Measurements from ENCODE around the gene ATP5IF1.

ATP5IF1 gene

DNA sequence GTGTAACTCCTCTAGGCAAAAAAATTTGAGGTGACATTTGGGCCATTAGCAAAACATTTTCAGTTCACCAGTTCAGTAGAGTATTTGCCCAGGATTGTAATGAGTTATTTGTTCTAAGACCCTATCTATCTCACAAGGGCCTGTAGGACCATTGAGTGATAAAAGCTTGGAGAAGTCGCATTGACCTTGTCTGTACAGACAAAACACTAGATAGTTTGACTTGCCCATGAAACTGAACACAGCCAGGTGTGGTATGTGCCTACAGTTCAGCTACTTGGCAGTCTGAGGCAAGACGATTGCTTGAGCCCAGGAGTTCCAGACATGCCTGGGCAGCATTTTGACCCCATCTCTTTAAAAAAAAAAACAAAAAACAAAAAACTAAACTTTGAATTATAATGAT, 3.1 kb downstream of the ATP5IF1 start:
- DNase-seq: no peak

GRCh38 chr1:28240024-28240423, 4.1 kb downstream of the ATP5IF1 start:
- no peak for DNase-seq

- DNase-seq: no peak
Measured at GRCh38 chr1:28241638-28242241, 5.8 kb downstream of the ATP5IF1 start.

- no peak for DNase-seq
Measured at GRCh38 chr1:28243685-28244311, 7.9 kb downstream of the ATP5IF1 start.

DNA sequence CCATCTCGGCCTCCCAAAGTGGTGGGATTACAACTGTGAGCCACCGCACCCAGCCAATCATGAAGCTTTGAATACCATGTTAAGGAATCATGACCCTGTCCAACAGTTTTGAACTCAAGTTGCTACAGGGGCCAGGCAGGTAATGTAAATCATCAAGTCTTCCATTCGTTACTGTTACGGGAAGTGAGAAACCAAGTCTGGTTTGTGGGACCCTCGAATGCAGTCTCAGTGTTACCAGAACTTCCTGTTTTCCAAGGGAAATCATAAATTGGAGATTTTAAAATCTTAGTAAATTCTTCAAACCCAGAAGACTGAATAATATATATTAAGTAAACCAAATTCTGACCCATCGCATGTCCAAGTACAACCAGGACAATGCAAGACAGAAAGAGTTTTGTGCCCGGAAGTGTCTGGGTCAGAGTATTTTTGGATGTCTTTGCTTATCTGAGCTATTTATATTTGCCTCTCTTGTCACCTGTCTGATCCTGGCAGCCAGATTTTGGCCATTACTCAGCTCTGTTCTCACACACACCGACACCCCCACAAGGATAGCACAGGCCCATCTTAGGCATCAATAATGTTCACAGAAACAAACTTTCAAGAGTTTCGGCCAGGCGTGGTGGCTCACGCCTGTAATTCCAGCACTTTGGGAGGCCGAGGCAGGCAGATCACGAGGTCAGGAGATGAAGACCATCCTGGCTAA, 8.8 kb downstream of the ATP5IF1 start:
- DNase-seq: no peak

DNA sequence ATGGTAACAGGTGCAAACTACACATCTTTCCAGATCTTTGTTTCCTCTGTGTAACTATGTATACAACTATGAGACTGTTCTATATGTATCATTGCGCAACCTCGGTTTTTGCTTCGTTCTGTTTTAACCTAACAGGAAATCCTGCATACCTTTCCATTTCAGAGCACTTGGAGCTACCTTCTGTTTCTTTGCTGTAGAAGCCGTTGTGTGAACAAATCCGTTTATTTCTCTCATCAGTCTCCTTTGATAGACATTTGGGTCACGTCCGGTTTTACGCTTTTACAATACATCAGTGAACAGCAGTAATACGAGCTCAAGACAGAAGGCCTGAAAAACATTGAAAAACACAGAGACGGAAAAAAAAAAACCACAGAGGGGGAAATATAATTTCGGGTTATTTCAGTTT, 10.5 kb downstream of the ATP5IF1 start:
- DNase-seq: peak; percentile 71

- DNase-seq: no peak
Measured at GRCh38 chr1:28247612-28248272, 11.8 kb downstream of the ATP5IF1 start.

GRCh38 chr1:28248273-28249012, 12.5 kb downstream of the ATP5IF1 start:
- DNase-seq: peak; percentile 89

DNA sequence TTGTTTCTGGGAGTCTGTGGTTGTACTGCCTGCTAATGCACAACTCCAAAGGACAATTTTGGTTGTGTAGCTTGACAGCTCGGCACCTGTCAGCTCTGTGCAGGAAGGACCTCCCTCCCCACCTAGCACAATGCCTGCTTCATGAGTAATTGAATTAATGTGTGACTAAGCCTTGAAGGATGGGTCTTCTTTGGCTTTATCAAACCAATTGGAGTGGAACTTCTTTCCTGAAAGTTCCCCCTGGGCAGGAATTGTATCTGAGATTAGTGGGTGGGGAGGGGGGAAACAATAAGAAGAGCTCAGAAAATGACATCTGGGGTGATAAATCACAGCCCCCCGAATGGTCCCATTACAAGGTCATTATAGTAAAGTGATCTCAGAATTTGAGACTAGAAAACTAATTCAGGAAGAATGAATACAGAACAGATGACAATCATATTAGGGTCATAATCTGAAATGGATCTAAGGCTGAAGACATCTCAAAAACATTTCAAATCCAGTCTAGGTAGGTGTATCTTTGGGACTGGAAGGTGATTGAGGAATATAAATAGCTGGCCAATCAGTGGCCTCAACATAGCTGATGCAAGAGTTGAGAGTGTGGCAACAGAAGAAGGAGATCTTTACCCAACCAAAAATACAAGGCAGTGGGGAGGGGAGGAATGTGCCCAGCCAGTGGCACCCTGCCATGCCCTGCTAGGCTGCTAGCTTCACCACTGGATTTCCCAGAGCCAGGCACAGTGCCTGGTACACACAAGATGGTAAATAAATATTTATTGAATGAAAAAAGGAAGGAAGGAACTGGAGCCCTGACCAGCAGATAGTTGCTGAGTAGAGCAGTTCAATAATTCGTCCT, 13.3 kb downstream of the ATP5IF1 start:
- DNase-seq: peak; percentile 80

- DNase-seq: no peak
Measured at GRCh38 chr1:28249866-28250295, 14.0 kb downstream of the ATP5IF1 start.

DNA sequence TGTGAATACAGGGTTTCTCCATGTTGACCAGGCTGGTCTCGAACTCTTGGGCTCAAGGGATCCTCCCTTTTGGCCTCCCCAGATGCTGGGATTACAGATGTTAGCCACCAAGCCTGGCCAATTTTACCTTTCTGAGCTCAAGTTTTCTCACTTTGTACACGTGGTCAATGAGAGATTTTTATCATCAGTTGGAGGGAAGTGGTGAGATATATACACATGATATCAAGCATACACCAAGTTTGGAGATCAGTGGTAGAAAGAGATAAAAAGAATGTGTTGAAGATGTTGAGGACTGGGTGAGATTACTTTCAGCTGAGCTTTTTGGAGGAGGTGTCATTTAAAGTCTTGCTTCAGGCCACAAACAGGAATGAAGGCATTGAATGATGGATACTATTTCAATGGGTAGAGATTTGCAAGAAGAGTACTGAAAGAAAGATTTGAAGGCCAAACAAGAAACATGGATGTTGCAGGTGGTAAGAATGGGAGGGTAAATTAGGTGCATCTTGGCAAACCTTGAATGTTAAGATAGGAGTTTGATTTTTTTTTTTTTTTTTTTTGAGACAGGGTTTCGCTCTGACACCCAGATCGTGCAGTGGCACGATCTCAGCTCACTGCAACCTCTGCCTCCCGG, 20.4 kb downstream of the ATP5IF1 start:
- DNase-seq: no peak

DNA sequence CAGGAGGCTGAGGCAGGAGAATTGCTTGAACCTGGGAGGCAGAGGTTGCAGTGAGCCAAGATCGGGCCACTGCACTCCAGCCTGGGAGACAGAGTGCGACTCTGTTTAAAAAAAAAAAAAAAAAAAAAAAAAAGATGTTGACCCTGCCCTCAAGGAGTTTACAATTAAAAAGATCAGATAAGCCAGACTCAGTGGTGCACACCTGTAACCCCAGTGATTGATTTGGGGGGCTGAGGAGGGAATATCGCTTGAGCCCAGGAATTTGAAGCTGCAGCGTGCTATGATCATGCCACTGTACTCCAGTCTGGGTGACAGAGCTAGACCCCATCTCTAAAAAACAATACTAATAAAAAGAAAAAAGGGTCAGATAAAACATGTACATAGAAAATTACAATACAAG, 21.8 kb downstream of the ATP5IF1 start:
- DNase-seq: no peak

GRCh38 chr1:28258628-28259251, 22.8 kb downstream of the ATP5IF1 start:
- DNase-seq: no peak

- DNase-seq: peak; percentile 98
Measured at GRCh38 chr1:28259252-28259933, 23.5 kb downstream of the ATP5IF1 start, which contains the start of gene SESN2. SESN2 (plus strand) TSS chr1:28259518; CDS start chr1:28259848, 330 bp downstream.

- peak; percentile 79 for DNase-seq
Measured at GRCh38 chr1:28259934-28260802, 24.2 kb downstream of the ATP5IF1 start.

- DNase-seq: no peak
Measured at GRCh38 chr1:28260803-28261174, 24.9 kb downstream of the ATP5IF1 start.

- DNase-seq: no peak
Measured at GRCh38 chr1:28264897-28265296, 29.0 kb downstream of the ATP5IF1 start.

DNA sequence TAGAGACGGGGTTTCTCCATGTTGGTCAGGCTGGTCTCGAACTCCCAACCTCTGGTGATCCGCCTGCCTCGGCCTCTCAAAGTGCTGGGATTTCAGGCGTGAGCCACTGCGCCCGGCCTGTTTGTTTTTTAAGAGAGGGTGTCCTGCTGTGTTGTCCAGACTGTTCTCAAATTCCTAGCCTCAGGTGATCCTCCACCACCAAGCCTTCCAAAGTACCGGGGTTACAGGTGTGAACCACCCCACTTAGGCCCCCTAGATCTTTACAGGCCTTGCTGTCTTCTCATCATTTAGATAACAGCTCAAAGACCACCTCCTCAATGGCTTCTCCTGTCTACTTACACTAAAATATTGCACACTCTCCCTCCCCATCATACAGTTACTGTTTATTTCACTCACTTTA, 29.7 kb downstream of the ATP5IF1 start:
- no peak for DNase-seq

- DNase-seq: no peak
Measured at GRCh38 chr1:28266920-28267322, 31.0 kb downstream of the ATP5IF1 start.

Measured in NCI-H510A treated with DMSO at 0.1 percent for 48 hours (cell line).